ENCODE results near the gene EXOC6. TPM values are rescaled to one million over a fixed set of nuclear protein-coding genes. Genes with fewer than 3 reads are reported as not detected.

Gene EXOC6
- total RNA-seq, 1 experiment from 2014 or later = 17.0 TPM

- Histone ChIP-seq H3K36me3 (ENCODE audit: control insufficient read depth, insufficient read depth, low read length) (0 out of 2 replicates have a peak, but pooled peaks cover 2% of the 10 kb centered on the region), H3K27me3 (ENCODE audit: control insufficient read depth, insufficient read depth, low read length) (peaks cover 20% of the 10 kb centered on the region), H3K27ac (ENCODE audit: low read length) (peak overlapping the region; percentile 60), H3K4me3 (ENCODE audit: low read depth in 2 of 2, low read length in 2 of 2) (peak overlapping the region; percentile 55 to 73), H3K4me1 (ENCODE audit: control insufficient read depth, insufficient read depth, low read length) (peaks cover 9% of the 10 kb centered on the region; the same call in 1 of the 2 replicates), H3K9me3 (ENCODE audit: control insufficient read depth, insufficient read depth, low read depth, low read length) (no peaks in the 10 kb centered on the region)
- ATAC-seq (peak; percentile 84), DNase-seq (ENCODE audit: low read depth, low spot score) (no peak)
- POLR2A ChIA-PET = no interaction called here
- TF ChIP-seq CTCF (IDR thresholded peaks at IDR 0.05) = peak; percentile 98
- TF ChIP-seq SIN3A (IDR thresholded peaks at IDR 0.05; ENCODE audit: borderline replicate concordance, insufficient read depth, low read depth, low read length) = 0 out of 2 replicates have a peak, but pooled peaks have one; percentile 30
- no peak for TF ChIP-seq TCF7L2 (IDR thresholded peaks at IDR 0.05; ENCODE audit: low read depth, low read length)
- 0 out of 4 replicates have a peak, but pooled peaks of 1 of the 2 experiments have one; percentile 34 for TF ChIP-seq REST (IDR thresholded peaks at IDR 0.05; ENCODE audit: insufficient read depth in 1 of 2, low read depth in 2 of 2, low read length in 1 of 2)
- no peak for TF ChIP-seq POLR2AphosphoS5 (IDR thresholded peaks at IDR 0.05; ENCODE audit: low read depth, low read length)
- CTCF ChIA-PET = interaction anchor here (0.6 kb wide), 1 partner anchor 408 kb away, joined by 5 read pairs; no protein-coding TSS in a partner anchor
- intact Hi-C loops (cut with micrococcal nuclease; ENCODE audit: unreplicated experiment) (no loop called here), in situ Hi-C loops (cut with HindIII; ENCODE audit: low pct_unique_long_range_greater_than_20kb, low sequenced_read_pairs) (no loop called here)
- no TSS peak for BruUV-seq (replicated peaks)
Measured at GRCh38 chr10:93062514-93063143, 214.3 kb downstream of the EXOC6 start.

- Histone ChIP-seq H3K36me3 (ENCODE audit: control insufficient read depth, insufficient read depth, low read length) (0 out of 2 replicates have a peak, but pooled peaks cover 2% of the 10 kb centered on the region), H3K27ac (ENCODE audit: low read length) (no peak overlapping the region), H3K4me1 (ENCODE audit: control insufficient read depth, insufficient read depth, low read length) (peaks cover 9% of the 10 kb centered on the region; the same call in 1 of the 2 replicates), H3K4me3 (ENCODE audit: low read depth in 2 of 2, low read length in 2 of 2) (peak overlapping the region; percentile 55 to 73), H3K9me3 (ENCODE audit: control insufficient read depth, insufficient read depth, low read depth, low read length) (no peaks in the 10 kb centered on the region), H3K27me3 (ENCODE audit: control insufficient read depth, insufficient read depth, low read length) (peaks cover 26% of the 10 kb centered on the region)
- ATAC-seq (no peak), DNase-seq (ENCODE audit: low read depth, low spot score) (no peak)
- POLR2A ChIA-PET = interaction anchor here (0.5 to 0.6 kb wide), 2 partner anchors 10 to 13 kb away, joined by 3 to 4 read pairs; partner anchors contain the start of gene CYP26A1
- no TSS peak for BruUV-seq (replicated peaks)
- intact Hi-C loops (cut with micrococcal nuclease; ENCODE audit: unreplicated experiment) = no loop called here
- CTCF ChIA-PET = interaction anchor here (0.6 kb wide), 2 partner anchors 178 to 408 kb away, joined by 3 to 5 read pairs; no protein-coding TSS in a partner anchor
- in situ Hi-C loops (cut with HindIII; ENCODE audit: low pct_unique_long_range_greater_than_20kb, low sequenced_read_pairs) = no loop called here
- no peak for TF ChIP-seq POLR2AphosphoS5 (IDR thresholded peaks at IDR 0.05; ENCODE audit: low read depth, low read length)
- TF ChIP-seq SIN3A (IDR thresholded peaks at IDR 0.05; ENCODE audit: borderline replicate concordance, insufficient read depth, low read depth, low read length) = no peak
- no peak for TF ChIP-seq REST (IDR thresholded peaks at IDR 0.05; ENCODE audit: insufficient read depth in 1 of 2, low read depth in 2 of 2, low read length in 1 of 2)
- TF ChIP-seq CTCF (IDR thresholded peaks at IDR 0.05) = no peak
- TF ChIP-seq TCF7L2 (IDR thresholded peaks at IDR 0.05; ENCODE audit: low read depth, low read length) = no peak
Measured at GRCh38 chr10:93063144-93063976, 215.0 kb downstream of the EXOC6 start.
